NT2/D1 (cell line): ENCODE measurements around the gene NTSR2.

Experiments
- SUZ12 ChIP-seq: IDR thresholded peaks from 2 replicates; pipeline ENCODE4 v1.6.1; 2011; ENCODE audit not compliant: insufficient read length, insufficient read depth; ENCODE audit errors: extremely low read depth
- YY1 ChIP-seq: IDR thresholded peaks from 2 replicates; pipeline ENCODE4 v1.6.1; 2011; ENCODE audit not compliant: insufficient read length, insufficient read depth

DNA sequence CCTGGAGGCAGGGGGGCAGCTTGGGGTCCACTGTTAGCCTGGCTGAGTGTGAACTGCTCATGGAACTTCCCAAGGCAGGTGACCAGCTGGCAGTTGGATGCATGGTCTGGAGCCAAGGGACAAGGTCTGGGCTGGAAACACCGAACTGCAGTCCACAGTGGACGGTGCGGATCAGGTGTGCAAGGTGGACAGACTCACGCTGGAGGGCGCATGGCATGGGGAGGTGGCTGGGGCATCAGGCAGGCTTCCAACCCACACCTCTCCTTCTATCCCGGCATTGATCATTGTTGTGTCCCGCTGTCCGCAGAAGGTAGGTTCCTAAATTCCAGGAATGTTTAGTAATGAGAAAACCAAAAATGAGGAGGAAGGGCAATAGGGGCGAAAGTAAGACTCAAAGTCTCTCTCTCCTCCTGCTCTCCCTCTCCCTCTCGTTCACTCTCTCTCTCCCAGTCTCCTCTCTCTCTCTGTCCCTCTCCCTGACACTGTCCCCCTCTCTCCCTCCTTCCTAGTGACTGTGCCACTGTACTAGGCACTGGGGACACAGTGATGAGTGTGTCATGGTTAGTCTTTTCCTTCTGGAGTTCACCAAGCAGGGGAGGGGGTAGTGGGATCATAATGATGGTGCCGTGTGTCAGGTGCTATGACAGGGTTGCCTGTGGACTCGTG, 46.1 kb upstream of the NTSR2 start:
- no peak for TF ChIP-seq YY1
- no peak for TF ChIP-seq SUZ12
